Esophagus squamous epithelium (tissue), 5 donors: ENCODE measurements around the gene GTPBP3. TPM values are rescaled to one million over a fixed set of nuclear protein-coding genes. Genes with fewer than 3 reads are reported as not detected.

ENCODE experiments used
- DNase-seq: peaks from one replicate; lab custom pipeline; 2025; lab: John Stamatoyannopoulos, UW
- H3K27ac ChIP-seq, 4 donors: fragments of 200-600 bp; sonication (generic); one replicate each; pipeline ENCODE4 v1.5.1; 2016 to 2019; ENCODE audit warnings: mild to moderate bottlenecking in 1 of 4
- H3K27me3 ChIP-seq, 4 donors: fragments of 200-600 bp; sonication (generic); 1 replicate in 3 of 4; 2 replicates in 1 of 4; pipeline versions ENCODE4 v1.5.1 to v1.6.0; 2017 to 2021; ENCODE audit warnings: antibody characterized with exemption in 1 of 4
- H3K36me3 ChIP-seq, 3 donors: fragments of 200-600 bp; sonication (generic); one replicate each; pipeline ENCODE4 v1.5.1; 2016 to 2019
- H3K4me1 ChIP-seq, 3 donors: fragments of 200-600 bp; sonication (generic); one replicate each; pipeline ENCODE4 v1.5.1; 2017 to 2019
- H3K4me3 ChIP-seq, 4 donors: fragments of 200-600 bp; sonication (generic); 1 replicate in 3 of 4; 2 replicates in 1 of 4; pipeline ENCODE4 v1.5.1; 2016 to 2019; ENCODE audit warnings: mild to moderate bottlenecking in 2 of 4, moderate library complexity in 1 of 4
- H3K9me3 ChIP-seq, 3 donors: fragments of 200-600 bp; sonication (generic); one replicate each; pipeline ENCODE4 v1.5.1; 2016 to 2019
- CTCF ChIP-seq, 6 experiments: fragments of 450-650 bp in 4 of 6; fragments of 200-600 bp in 2 of 6; sonication (generic) in 2 of 6; IDR thresholded peaks; one replicate each; pipeline ENCODE4 v1.5.1; 2016 to 2019; ENCODE audit warnings: antibody characterized with exemption in 6 of 6, mild to moderate bottlenecking in 4 of 6, moderate library complexity in 4 of 6
- POLR2A ChIP-seq, 4 donors: fragments of 450-650 bp; IDR thresholded peaks; one replicate each; pipeline ENCODE4 v1.6.1; 2017; ENCODE audit warnings: antibody characterized with exemption in 4 of 4, mild to moderate bottlenecking in 4 of 4, moderate library complexity in 3 of 4
- WGBS, 2 donors: methylation state at CpG; one replicate each; pipeline ENCODE4 v1.1.5; 2018; 5-methylcytosine and 5-hydroxymethylcytosine counted together
- intact Hi-C: fragments of 100-400 bp; cut with DNase I; formaldehyde crosslinking; loops from one replicate; pipeline ENCODE4 v1.15.0; 2022
- total RNA-seq, 4 donors: library from RNA; depleted of rRNA; stranded (reverse); fragments of >200 nt; gene quantifications; one replicate each; pipeline ENCODE4 v1.1.0, GENCODE V29; 2016
- donor health status: DM: yes; HTN: yes; CAD: no.

The GTPBP3 gene
- total RNA-seq, 4 donors from 2014 or later: 22.7 to 34.9 (median 31.4) TPM

DNA sequence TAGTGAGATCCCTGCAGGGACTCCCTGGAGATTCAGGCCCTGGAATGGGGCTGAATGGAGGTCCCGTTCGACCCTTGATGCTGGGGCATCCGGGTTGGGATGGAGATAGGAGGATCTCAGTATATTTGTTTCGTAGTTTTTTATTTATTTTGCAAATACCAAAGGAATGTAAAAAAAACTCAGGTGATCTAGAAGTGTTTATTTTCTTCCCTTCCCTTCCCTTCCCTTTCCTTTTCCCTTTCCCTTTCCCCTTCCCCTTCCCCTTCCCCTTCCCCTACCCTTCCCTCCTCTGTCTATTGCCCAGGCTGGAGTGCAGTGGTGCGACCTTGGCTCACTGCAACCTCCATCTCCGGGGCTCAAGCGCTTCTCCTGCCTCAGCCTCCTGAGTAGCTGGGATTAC is 4.5 kb downstream of the GTPBP3 start:
- DNase-seq: no peak
- Histone ChIP-seq H3K9me3 (no peaks in the 10 kb centered on the region), H3K4me3 (no peak overlapping the region), H3K36me3 (peaks cover 0 to 22% (median 0%) of the 10 kb centered on the region in 3 donors), H3K27me3 (no peaks in the 10 kb centered on the region), H3K4me1 (peaks cover 10 to 49% (median 14%) of the 10 kb centered on the region in 3 donors), H3K27ac (no peak overlapping the region)
- intact Hi-C loops: no loop called here
- no peak for TF ChIP-seq POLR2A (IDR thresholded peaks at IDR 0.05)
- no peak for TF ChIP-seq CTCF (IDR thresholded peaks at IDR 0.05)
- 79 to 81% methylated on average over 7 of the region's 7 CpGs for WGBS, 2 donors

DNA sequence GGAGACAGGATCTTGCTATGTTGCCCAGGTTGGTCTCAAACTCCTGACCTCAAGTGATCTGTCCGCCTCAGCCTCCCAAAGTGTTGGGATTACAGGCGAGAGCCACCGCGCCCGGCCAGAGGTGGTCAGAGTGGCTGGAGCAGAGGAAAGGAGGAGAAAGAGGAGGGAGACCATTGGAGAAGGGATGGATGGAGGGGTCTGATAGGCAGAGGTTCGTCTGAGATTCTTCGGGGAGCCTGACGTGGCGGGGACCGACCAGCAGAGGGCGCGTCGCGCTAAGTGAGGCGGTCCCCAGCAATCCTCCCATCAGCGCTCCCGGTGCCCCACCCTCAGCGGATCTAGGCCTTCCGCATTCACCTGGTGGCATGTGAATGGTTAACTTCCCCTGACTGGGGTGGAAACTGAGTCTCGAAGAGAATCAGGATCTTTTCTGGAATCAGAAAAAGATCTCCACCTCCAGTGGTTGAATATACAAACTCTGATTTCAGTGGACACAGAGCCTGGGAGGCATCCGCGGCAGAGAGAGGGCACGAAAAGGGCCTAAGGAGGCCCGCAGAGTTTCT is 8.8 kb downstream of the GTPBP3 start:
- Histone ChIP-seq H3K27me3 (peaks cover 0 to 15% (median 0%) of the 10 kb centered on the region in 4 donors), H3K4me1 (peaks cover 7 to 44% (median 13%) of the 10 kb centered on the region in 3 donors), H3K4me3 (no peak overlapping the region), H3K36me3 (peaks cover 0 to 18% (median 0%) of the 10 kb centered on the region in 3 donors), H3K27ac (peak overlapping the region in 2 of 4 donors; percentile 33 to 72), H3K9me3 (no peaks in the 10 kb centered on the region)
- TF ChIP-seq POLR2A (IDR thresholded peaks at IDR 0.05) (no peak), CTCF (IDR thresholded peaks at IDR 0.05) (peak; percentile 92 to 96 (median 94))
- 18 to 76% methylated on average over 5 to 18 of the region's 24 CpGs for WGBS, 2 donors
- intact Hi-C loops: loop anchor here (2.0 kb wide), 1 partner anchor 39 kb away; no protein-coding TSS in a partner anchor
- DNase-seq: no peak

DNA sequence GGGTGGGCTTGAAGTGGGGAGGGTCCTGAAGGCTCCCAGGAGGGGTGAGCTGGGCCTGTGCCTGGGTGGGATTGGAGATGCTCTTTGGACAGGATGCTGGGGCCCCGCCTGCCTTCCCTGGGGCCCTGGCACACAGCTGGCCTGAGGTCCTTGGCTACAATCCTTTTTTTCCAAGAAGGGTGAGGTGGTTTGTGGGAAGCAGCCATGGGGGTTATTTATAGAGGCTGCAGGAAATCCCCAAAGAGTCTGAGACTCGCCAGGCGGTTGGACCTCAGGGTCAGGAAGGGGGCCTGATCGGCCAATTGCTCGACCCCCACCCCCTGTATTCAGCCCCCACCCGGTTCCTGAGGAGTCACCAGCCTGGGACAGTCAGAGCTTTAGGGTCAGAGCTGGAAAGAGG is 10.0 kb downstream of the GTPBP3 start:
- H3K4me1 ChIP-seq: peaks cover 7 to 52% (median 13%) of the 10 kb centered on the region in 3 donors
- intact Hi-C loops: loop anchor here (2.0 kb wide), 1 partner anchor 37 kb away; no protein-coding TSS in a partner anchor
- H3K27ac ChIP-seq: peak overlapping the region in 3 of 4 donors; percentile 43 to 82 (median 72)
- no peaks in the 10 kb centered on the region for H3K9me3 ChIP-seq
- TF ChIP-seq POLR2A (IDR thresholded peaks at IDR 0.05) (no peak), CTCF (IDR thresholded peaks at IDR 0.05) (no peak)
- no peak overlapping the region for H3K4me3 ChIP-seq
- WGBS, 2 donors: 14 to 21% methylated on average over 5 of the region's 6 CpGs
- H3K27me3 ChIP-seq: peaks cover 0 to 23% (median 0%) of the 10 kb centered on the region in 4 donors
- H3K36me3 ChIP-seq: peaks cover 0 to 6% (median 0%) of the 10 kb centered on the region in 3 donors
- no peak for DNase-seq

DNA sequence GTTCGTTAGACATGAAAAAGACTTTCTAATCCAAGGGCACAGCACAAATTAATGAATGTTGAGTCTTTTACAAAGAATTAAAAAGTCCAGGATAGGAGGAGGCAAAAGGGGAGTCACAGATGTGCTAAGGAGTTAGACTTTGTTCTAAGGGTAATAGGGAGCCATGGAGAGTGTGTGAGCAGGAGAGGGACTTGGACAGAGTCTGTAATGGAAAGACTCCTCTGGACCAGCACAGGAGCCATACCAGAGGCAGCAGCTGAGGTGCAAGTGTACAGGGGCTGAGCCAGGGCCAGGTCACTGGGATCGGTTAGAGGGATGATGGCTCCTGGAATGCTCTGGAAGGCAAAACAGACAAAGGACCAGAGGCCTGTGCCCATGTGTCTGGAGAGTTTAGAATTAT is 10.5 kb downstream of the GTPBP3 start:
- intact Hi-C loops: loop anchor here (2.0 kb wide), 1 partner anchor 37 kb away; no protein-coding TSS in a partner anchor
- Histone ChIP-seq H3K9me3 (no peaks in the 10 kb centered on the region), H3K27me3 (peaks cover 0 to 27% (median 0%) of the 10 kb centered on the region in 4 donors), H3K4me1 (peaks cover 7 to 52% (median 13%) of the 10 kb centered on the region in 3 donors), H3K36me3 (peaks cover 0 to 4% (median 0%) of the 10 kb centered on the region in 3 donors), H3K27ac (peak overlapping the region; percentile 4 to 82 (median 58)), H3K4me3 (no peak overlapping the region)
- WGBS, 2 donors: 47 to 74% methylated on average over 2 of the region's 2 CpGs
- no peak for DNase-seq
- TF ChIP-seq CTCF (IDR thresholded peaks at IDR 0.05): no peak

DNA sequence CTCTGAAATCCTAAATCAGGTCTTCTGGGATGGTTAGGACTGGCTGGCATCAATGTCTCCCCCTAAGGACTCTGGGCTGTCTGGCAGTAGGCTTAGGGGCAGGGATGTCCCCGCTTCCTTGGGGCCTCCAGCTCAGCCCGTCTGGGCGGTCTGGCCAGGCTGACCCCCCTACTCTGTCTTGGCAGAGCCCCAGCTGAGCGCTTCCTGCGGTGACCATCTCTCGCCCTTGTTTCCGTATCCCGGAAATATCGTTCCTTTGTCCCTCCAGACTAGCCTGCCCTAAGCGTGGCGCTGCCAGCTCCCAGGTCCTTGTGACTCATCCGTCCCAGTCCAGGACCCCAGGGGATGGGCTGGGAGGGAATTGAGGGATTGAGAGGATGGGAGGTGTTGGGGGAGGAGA is 11.3 kb downstream of the GTPBP3 start:
- Histone ChIP-seq H3K4me3 (peak overlapping the region in 1 of 4 donors; percentile 22), H3K36me3 (peaks cover 0 to under 1% (median 0%) of the 10 kb centered on the region in 3 donors), H3K27ac (peak overlapping the region in 3 of 4 donors; percentile 43 to 75 (median 72)), H3K4me1 (peaks cover 7 to 52% (median 13%) of the 10 kb centered on the region in 3 donors), H3K27me3 (peaks cover 0 to 31% (median 0%) of the 10 kb centered on the region in 4 donors), H3K9me3 (no peaks in the 10 kb centered on the region)
- TF ChIP-seq POLR2A (IDR thresholded peaks at IDR 0.05) (no peak), CTCF (IDR thresholded peaks at IDR 0.05) (no peak)
- intact Hi-C loops: no loop called here
- DNase-seq: no peak
- WGBS, 2 donors: 8 to 11% methylated on average over 10 to 12 of the region's 12 CpGs
